Activated CD4-positive, CD25-positive, alpha-beta regulatory T cell (primary cell): ENCODE measurements around the gene STMP1.
"Not testable (repeated sequence)": the region's sequence is repeated elsewhere in the genome, so short reads cannot be mapped to it uniquely, and the experiment has no call there.

ENCODE experiments used
- DNase-seq, 4 experiments: peaks; one replicate each; lab custom pipeline; 2025; lab: John Stamatoyannopoulos, UW

The STMP1 gene

DNA sequence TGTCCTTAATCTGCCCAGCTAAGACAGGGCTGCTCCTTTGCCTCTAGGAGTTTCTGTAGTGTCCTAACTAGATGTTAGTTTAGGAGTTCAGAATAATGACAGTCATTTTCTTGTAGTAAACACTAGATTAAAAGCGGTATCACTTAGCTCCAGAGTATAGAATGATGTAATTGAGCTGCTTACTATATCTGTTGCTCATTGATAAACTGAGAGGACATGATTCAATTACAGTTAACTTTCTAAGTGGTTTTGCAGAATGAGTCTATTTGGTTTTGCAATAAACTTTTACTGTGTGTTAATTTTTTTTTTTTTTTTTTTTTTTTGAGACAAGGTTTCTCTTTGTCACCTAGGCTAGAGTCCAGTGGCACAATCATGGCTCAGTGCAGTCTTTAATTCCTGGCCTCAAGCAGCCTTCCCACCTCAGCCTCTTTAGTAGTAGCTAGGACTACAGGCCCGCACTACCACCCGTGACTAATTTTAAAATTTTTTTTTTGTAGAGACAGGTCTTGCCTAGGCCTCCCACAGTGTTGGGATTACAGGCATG, 1.8 kb downstream of the STMP1 start:
- DNase-seq: no peak

DNA sequence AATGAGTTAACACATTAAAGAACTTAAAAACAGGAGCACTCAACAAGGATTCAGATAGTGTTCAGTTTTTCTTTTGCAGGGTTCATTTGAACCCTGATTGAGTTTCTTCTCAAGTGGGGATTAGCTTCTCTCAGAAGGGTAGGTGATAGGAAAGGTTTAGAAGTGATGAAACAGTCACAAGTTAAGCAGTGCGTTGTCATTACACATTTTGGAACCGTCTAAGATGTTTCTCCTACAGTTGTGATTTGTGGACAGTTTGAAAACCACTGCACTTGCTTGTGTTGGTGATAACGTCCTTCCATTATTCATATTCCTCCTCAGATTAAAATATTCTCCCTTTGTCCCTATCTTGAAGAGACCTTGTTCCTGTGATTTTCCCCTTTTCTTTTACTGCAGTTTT, 2.7 kb downstream of the STMP1 start:
- DNase-seq: no peak

DNA sequence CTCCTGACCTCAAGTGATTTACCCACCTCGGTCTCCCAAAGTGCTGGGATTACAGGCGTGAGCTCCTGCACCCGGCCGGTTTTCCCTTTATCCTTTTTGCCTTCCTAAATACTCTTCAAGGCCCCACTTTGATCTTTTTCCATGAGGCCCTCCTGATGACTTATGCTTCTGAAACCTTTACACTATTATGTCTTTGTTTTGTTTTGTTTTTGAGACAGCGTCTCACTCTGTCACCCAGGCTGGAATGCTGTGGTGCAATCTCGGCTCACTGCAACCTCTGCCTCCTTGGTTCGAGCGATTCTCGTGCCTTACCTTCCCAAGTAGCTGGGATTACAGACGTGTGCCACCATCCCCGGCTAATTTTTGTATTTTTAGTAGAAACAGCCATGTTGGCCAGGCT, 3.8 kb downstream of the STMP1 start:
- no peak for DNase-seq

DNA sequence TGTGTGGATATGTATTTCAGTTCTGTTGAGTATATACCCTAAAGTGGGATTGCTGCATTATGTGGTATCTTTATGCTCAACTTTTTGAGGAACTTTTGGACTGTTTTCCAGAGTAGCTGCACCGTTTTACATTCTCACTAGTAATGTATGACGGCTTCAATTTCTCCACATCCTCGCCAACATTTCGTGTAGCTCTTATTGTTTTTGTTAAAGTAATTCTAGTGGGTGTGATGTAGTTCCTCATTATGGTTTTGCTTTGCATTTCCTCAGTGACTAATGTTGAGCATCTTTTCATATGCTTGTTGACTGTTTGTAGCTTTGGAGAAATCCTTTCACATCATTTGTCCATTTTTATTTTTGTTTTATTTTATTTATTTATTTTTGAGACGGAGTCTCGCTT, 4.5 kb downstream of the STMP1 start:
- no peak for DNase-seq

GRCh38 chr7:135667626-135668025, 5.3 kb downstream of the STMP1 start:
- not testable (repeated sequence) for DNase-seq

- DNase-seq: not testable (repeated sequence)
Observed at GRCh38 chr7:135668852-135669395, 6.6 kb downstream of the STMP1 start.

- DNase-seq: no peak
Observed at GRCh38 chr7:135669774-135670173, 7.5 kb downstream of the STMP1 start.

DNA sequence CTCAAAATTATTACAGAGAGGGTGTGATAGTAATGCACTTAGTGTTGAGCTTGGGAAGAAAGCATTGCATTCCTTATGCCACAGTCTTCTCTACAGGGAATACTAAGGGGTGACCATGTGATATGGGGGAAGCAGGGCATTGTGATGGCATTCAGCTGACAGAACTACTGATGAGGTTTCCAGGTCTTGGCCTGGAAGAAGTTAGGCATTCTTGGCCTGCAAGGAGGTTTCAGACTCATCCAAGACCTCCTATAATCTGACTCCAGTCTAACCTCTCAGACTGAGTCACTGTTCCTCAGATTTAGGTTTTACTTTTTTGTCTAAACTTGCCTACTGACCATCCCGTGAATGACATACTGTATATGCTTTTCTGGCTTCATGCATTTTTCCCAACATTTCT, 7.9 kb downstream of the STMP1 start:
- no peak for DNase-seq

- no peak for DNase-seq
Observed at GRCh38 chr7:135672560-135673359, 10.4 kb downstream of the STMP1 start.

DNA sequence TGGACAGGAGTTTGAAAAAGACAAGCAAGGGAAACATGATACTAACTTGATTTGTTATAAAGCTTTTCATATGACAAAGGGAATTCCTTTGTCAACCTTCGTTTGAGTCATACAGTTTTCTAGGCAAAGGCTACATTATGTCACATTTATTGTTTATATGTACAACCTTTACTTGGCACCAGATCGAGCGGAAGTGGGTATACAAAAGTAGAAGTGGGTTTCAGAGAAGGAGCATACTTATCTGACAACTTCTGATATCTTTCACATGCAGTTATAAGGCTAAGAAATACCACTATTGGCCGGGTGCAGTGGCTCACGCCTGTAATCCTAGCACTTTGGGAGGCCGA, 11.0 kb downstream of the STMP1 start:
- no peak for DNase-seq

DNA sequence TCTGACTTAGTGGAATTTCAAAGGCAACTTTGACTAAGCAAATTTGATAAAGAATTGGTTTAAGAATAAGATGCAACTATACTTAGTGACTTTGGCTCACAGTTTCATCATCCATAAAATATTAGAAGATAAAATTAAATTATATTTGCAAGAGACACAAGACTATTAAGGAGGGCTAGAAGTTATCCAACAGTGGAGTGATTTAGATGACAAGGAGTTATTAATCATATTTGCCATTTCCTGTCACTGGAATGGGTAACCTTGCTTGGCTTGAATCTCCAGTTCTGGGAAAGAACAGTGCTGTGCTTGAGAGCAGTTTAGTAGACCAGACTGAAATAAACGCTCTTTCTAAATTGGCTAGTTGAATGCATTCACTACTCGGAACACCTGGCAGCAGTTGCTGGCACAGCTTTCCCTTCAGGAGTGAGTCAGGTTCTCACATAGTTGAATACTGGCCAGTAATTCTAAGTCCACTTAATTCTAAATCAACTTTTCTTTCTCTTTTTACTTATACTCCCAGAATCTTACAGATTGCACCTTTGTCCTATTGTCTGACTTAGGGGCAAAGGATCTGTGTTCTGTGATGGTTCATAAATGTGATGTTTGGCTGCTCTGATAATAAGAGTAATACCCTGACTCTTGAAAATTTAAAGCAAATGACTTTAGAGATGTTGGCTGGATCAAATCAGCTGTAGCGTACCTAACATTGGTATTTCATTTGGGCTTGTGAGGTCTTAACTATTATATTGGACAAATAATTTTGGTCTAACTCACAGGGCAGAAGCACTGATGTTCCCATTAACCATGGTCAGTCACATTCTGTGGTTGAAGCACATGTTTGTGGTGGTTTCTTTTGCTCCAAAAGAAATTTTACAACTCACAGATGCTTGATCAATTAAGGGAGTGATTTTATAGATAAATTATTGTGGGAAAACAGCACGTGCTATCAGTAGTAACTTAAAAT, 16.6 kb downstream of the STMP1 start:
- DNase-seq: no peak

GRCh38 chr7:135681762-135682161, 19.4 kb downstream of the STMP1 start:
- no peak for DNase-seq

DNA sequence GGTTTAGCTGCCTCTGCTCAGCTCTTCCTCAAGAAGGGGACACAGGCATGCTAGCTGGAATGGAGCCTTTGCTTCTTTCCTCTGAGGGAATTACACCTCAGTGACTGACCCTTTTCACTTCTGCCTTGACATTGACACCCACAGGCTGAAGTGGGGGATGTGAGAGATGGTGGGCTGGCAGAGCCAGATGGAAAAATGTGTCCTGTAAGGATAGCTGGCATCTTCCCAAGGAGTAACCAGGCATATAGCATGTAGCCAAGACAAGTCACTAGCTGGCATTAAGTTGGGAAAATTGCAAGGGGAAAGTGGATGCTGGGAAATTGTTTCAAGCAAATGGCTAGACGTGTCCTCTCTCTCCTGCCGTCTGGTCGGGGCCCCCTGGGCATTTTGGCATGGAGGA, 19.9 kb downstream of the STMP1 start:
- DNase-seq: no peak

DNA sequence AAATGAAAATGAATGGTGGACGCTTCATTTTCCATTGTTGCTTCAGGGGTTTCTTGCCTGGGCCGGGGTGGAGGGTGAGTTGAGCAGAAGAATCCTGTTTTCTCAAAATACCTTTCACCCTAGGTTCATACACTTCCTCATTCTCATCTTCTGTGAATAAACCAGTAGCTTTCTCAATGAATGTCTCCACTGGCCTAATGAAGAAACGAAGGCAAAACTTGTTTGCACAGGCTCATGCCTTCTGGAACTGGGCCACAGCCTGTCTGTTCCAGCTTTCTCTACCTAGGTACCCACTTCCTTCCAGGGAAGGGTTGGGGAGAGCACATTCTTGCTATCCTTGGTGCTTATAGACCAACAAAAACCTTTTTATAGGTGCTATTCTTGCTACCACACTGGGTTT, 21.3 kb downstream of the STMP1 start:
- no peak for DNase-seq

DNA sequence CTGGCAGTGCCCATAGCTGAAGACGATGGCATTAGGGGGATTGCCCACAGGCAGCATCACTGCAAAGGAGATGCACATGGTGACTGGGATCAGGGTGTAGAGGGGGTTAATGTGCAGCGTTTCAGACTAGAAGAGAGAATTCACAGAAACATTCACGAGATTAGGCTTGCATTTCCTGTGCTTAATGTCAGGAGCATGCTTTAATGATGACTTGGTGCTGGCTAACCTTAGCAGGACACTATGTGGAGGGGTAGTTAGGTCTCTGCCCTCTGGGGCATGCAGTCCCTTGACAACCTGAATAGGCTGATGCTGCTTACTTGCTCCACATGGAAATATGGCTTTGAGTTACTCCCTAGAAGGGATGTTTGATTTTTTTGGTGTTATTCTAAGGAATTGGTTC, 21.8 kb downstream of the STMP1 start:
- DNase-seq: no peak

DNA sequence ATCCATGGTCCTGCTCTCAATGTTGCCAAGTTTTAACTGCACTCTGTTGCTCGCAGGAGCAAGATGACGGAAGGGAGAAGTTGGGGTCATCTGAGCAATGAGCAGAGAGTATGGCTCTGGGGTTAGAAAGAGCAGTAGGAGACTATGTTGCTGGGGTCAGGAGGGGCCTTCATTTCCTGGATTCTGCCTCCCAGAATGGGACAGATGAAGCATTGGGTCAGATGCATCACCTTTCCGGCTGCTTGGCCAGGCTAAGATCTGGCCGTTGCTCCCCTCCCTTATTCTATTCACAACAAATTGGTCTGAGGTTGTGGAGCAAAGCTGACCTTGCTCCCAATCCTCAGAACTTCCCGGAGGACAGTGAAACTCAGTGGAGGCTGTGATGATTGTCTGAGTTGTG, 22.4 kb downstream of the STMP1 start:
- DNase-seq: no peak

DNA sequence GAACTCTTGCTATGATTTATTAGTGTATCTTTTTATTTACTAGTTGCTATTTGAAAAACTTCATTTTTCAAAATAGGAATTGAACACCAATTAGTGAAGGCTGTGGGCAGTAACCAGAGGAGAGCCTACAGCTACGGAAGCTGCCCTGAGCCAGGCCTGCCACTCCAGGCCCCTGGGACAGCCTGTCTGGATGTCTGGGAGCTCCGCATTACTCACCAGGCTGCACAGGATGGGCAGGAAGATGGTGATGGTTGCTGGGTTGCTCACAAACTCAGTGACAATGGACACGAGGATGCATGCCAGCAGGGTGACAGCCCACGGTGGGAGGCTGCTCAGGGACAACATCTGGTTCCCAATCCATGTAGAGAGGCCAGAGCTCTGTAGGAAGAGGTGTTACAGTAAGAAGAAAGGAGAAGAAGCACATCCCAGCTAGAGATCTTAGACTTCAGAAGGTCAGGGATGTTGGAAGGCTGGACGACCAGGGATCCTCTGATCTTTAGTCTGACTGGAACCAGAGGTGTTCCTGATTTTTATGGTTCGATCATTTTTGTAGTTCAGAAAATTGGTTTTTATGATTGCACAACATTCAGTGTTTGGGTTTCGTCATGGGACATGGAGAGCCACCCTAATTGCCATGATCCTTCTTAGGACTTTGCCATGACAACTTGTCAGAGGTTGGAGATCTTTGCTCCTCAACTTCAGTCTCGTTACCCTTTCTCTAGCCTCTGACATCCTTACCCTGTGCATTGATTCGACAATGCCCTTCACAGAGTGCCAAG, 23.2 kb downstream of the STMP1 start:
- no peak for DNase-seq

DNA sequence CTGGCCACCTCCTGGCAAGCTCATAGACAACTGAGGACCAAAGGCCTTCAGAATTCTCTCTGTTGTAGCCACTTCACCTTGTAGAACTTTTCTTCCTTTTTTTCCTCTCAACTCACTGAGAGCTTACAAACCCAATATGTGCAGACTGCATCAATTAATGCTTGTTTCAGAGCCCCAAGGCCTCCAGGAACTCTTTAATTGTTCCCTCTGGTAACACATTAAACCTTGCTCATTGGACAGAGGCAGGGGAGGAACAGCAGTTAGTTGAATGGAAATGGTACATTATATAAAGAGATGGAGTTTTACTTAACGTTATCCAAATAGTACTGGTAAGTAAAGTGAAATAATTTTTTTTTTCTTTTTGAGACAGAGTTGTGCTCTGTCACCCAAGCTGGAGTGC, 25.2 kb downstream of the STMP1 start:
- DNase-seq: no peak

- no peak for DNase-seq
Observed at GRCh38 chr7:135690566-135690965, 28.3 kb downstream of the STMP1 start.

- no peak for DNase-seq
Observed at GRCh38 chr7:135692055-135692454, 29.7 kb downstream of the STMP1 start.

GRCh38 chr7:135692606-135693005, 30.3 kb downstream of the STMP1 start:
- not testable (repeated sequence) for DNase-seq

DNA sequence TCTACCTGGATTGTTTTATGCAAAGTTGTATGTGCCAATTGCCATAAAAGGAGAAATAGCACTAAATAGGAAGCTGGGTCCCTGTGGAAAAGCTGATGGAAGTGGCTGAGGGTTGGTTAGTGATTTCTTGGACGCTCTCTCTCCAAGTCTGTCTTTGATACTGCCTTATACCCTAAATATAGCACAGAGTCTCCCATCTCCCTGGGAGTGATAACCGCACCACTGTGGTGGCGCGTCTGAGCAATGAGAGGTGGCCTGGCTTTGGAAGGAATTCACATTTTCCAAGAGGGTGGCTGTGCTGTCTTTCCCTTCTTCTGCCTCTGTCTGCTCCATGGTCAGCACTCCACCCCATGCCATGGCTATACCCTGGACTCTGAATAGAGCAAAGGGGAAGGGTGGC, 31.2 kb downstream of the STMP1 start:
- DNase-seq: no peak
